Measurements from ENCODE around the gene BICC1. TPM values are rescaled to one million over a fixed set of nuclear protein-coding genes. Genes with fewer than 3 reads are reported as not detected.

BICC1 gene
- total and polyA plus RNA-seq, 2 of the 13 experiments (the other 11 are each of a cell fraction or from before 2014, with no cell fraction given), result 0.18 to 1.5 TPM

- TF ChIP-seq KLF12 (CRISPR knock-in tag; IDR thresholded peaks at IDR 0.05; ENCODE audit: borderline replicate concordance), result no peak
- no peak for TF ChIP-seq SAFB2 (CRISPR knock-in tag; IDR thresholded peaks at IDR 0.05; ENCODE audit: borderline replicate concordance, low read depth)
Observed at GRCh38 chr10:58820861-58821751, 308.4 kb downstream of the BICC1 start (continued).

DNA sequence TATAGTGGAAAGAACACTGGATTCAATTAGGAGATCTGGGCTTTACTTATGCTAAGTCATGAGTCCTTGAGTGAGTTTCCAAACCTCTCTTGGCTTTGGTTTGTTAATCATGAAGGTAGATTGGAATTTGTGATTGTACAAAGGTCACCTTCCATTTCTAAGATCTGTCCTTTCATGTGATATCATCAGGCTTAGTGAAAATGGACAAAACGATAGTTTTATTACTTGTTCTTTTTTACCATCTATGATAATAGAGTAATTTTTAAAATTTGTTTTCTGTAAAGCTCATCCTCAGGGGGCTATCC lies 309.0 kb downstream of the BICC1 start:
- POLR2A ChIA-PET, result no interaction called here
- H3K4me1 ChIP-seq (ENCODE audit: insufficient read depth, low read length), result peaks cover 24% of the 10 kb centered on the region
- no peak overlapping the region for H3K4me2 ChIP-seq (ENCODE audit: low read depth, low read length)
- no peaks in the 10 kb centered on the region for H3K79me2 ChIP-seq (ENCODE audit: insufficient read depth, low read length)
- DNase-seq (ENCODE audit: low spot score), result no peak
- no TSS peak for BruUV-seq (replicated peaks)
- no peak overlapping the region for H3K27ac ChIP-seq (ENCODE audit: extremely low read length, insufficient read depth, low read length)
- H3K36me3 ChIP-seq (replicated peaks in 1 of 2; ENCODE audit: control insufficient read depth in 1 of 2, insufficient read depth in 2 of 2, low read length in 2 of 2), result no peaks in the 10 kb centered on the region; a peak in 1 of 5 replicates
- 67% methylated on average over 1 of the region's 1 CpG for WGBS (ENCODE audit: low lambda C conversion rate)
- CTCF ChIA-PET (ENCODE audit: low intra/inter-chr PET ratio, low total read pairs), result no interaction called here
- no peaks in the 10 kb centered on the region for H4K20me1 ChIP-seq (ENCODE audit: insufficient read depth, low read length)
- no peak overlapping the region for H3K9ac ChIP-seq (ENCODE audit: insufficient read depth, low read depth, low read length)
- in situ Hi-C loops (cut with HindIII; ENCODE audit: extremely low pct_ligation_motif_present, low pct_unique_long_range_greater_than_20kb) (no loop called here), intact Hi-C loops (cut with micrococcal nuclease; ENCODE audit: unreplicated experiment) (no loop called here)
- no peak for ATAC-seq
- H3K9me3 ChIP-seq (ENCODE audit: low read length), result no peaks in the 10 kb centered on the region
- H2AFZ ChIP-seq (ENCODE audit: low read length), result no peak overlapping the region
- no peak overlapping the region for H3K4me3 ChIP-seq (replicated peaks in 1 of 3; ENCODE audit: insufficient read depth in 1 of 3, low read depth in 2 of 3, low read length in 3 of 3)
- no peaks in the 10 kb centered on the region for H3K27me3 ChIP-seq (ENCODE audit: control insufficient read depth in 1 of 2, insufficient read depth in 2 of 2, low read length in 2 of 2)
- no peak for FAIRE-seq
- TF ChIP-seq ELF3 (CRISPR knock-in tag; IDR thresholded peaks at IDR 0.05), result no peak
- TF ChIP-seq NR2C2 (CRISPR knock-in tag; IDR thresholded peaks at IDR 0.05; ENCODE audit: borderline replicate concordance), result no peak
- no peak for TF ChIP-seq PHF8 (CRISPR knock-in tag; IDR thresholded peaks at IDR 0.05)
- no peak for TF ChIP-seq KLF15 (CRISPR knock-in tag; IDR thresholded peaks at IDR 0.05; ENCODE audit: borderline replicate concordance)
- no peak for TF ChIP-seq SP1 (IDR thresholded peaks at IDR 0.05)
- no peak for TF ChIP-seq SP1 (CRISPR knock-in tag; IDR thresholded peaks at IDR 0.05)
- TF ChIP-seq ZFY (CRISPR knock-in tag; IDR thresholded peaks at IDR 0.05), result no peak
- TF ChIP-seq ZBTB14 (CRISPR knock-in tag; IDR thresholded peaks at IDR 0.05), result no peak
- no peak for TF ChIP-seq ZMAT3 (CRISPR knock-in tag; conservative IDR thresholded peaks at IDR 0.05)
- TF ChIP-seq, protein P1, sequence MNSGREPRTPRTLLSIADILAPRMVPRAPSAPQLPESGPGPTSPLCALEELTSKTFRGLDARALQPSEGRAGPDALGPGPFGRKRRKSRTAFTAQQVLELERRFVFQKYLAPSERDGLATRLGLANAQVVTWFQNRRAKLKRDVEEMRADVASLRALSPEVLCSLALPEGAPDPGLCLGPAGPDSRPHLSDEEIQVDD (CRISPR knock-in tag; IDR thresholded peaks at IDR 0.05; ENCODE audit: borderline replicate concordance), result no peak
- TF ChIP-seq ZNF710 (CRISPR knock-in tag; IDR thresholded peaks at IDR 0.05; ENCODE audit: borderline replicate concordance), result no peak
- TF ChIP-seq KDM3A (CRISPR knock-in tag; IDR thresholded peaks at IDR 0.05; ENCODE audit: low read depth), result no peak
- no peak for TF ChIP-seq ZNF788 (CRISPR knock-in tag; IDR thresholded peaks at IDR 0.05; ENCODE audit: borderline replicate concordance)
- TF ChIP-seq PRDM15 (CRISPR knock-in tag; IDR thresholded peaks at IDR 0.05), result no peak
